TTC549 (cell line): ENCODE results near the gene LIN7C.
"Not testable (repeated sequence)": the region's sequence is repeated elsewhere in the genome, so short reads cannot be mapped to it uniquely, and the experiment has no call there.

Experiments used
- FAIRE-seq: peaks from 2 replicates; lab custom pipeline; 2012; peaks lifted over from hg19 to GRCh38; lab: Jason Lieb, UNC

LIN7C gene

GRCh38 chr11:27506200-27507182 is at the start of gene LIN7C:
Gene LIN7C, minus strand, starts transcription at chr11:27506769. Its CDS starts 17 bp downstream, at chr11:27506752.
- no peak for FAIRE-seq

DNA sequence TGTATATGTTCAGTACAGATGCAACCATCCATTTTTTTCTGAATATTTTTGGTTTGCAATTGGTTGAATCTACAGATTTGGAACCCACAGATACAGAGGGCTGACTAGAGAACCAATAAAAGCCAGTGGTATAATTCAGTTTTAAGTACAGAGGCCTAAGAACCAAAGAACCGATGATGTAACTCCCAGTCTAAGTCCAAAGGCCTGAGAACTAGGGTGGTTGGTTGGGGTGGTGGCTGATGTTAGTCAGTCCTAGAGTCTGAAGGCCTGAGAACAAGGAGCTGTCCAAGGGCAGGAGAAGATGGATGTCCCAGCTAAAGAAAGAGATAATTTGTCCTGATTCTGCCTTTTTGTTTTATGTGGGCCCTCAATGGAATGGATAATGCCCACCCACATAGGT is 48.7 kb upstream of the LIN7C start:
- no peak for FAIRE-seq

DNA sequence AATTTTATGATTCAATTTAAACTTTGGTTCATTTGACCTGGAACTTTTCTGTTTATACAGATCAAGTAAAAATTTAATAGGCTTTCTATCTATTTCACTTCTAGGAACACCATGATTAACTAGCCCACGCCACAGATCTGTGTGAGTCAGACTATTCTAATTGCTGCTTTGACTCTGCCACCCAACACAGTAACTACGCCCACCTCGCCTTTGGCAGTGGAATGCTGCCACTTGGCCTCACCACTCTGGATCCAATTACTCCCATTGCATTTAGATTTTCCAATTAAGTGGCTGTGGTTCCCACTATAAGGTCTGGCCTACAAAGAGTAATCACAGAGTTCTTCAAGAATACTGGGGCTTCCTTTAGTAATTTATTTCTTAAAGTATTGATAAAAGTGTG is 46.6 kb upstream of the LIN7C start:
- no peak for FAIRE-seq

DNA sequence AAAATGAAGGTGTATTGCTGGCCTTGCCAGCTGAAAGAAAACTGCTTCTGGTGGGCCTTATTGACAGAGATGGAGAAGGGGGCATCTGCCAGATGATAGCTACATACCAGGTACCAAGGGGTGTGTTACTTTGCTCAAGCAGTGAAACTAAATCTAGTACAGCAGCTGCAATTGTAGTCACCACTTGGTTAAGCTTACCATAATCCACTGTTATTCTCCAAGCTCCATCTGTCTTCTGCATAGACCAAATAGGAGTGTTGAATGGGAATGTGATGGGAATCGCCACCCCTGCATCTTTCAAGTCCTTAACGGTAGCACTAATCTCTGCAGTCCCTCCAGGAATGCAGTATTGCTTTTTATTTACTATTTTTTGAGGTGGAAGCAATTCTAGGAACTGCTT is 45.8 kb upstream of the LIN7C start:
- FAIRE-seq: no peak

DNA sequence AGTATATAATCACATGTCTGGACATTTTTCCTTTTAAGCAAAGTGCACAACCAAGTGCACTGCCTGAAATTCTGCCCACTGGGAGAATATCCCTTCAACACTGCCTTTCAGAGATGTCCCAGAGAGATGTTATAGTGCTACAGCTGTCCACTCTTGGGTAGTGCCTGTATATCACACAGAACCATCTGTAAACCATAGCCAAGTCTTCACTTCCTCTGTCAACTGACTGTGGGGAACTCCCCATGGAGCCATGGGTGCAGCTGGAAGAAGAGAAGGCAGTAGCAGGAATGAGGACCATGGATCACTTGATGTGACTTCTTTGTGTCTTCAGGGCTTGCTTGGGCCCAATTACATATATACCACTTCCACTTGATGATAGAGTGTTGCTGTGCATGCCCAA is 44.6 kb upstream of the LIN7C start:
- no peak for FAIRE-seq

GRCh38 chr11:27545946-27546345 is 39.4 kb upstream of the LIN7C start:
- no peak for FAIRE-seq

DNA sequence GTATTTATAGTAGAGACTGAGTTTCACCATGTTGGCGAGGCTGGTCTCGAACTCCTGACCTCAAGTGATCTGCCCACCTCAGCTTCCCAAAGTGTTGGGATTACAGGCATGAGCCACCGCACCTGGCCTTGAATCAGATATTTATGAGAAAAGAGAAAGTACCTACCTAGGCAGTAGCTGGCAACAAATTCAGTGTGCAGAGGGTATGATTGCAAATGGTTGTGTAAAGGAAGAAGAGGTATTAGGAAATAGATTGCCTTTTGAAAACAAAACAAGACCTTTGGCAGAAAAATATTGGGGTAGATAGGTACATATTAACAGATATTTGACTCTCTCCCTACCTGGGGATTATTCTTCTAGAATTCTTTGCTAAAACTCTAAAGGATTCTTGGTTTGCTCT is 38.5 kb upstream of the LIN7C start:
- no peak for FAIRE-seq

DNA sequence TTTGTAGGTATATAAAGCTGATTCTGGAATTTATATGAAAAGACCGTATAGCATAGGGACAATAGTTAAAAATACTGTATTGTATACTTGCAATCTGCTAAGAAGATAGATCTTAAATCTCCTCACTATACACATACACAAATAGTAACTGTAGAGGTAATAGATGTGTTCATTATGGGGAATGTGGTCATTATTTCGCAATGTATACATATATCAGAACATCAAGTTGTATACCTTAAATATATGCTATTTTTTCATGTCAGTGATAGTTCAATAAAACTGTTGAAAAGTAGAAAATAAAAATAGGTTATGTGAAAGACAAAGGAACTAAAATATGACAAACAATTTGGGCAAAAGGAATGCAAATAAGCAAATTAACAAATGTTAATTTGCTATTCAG is 35.2 kb upstream of the LIN7C start:
- no peak for FAIRE-seq

DNA sequence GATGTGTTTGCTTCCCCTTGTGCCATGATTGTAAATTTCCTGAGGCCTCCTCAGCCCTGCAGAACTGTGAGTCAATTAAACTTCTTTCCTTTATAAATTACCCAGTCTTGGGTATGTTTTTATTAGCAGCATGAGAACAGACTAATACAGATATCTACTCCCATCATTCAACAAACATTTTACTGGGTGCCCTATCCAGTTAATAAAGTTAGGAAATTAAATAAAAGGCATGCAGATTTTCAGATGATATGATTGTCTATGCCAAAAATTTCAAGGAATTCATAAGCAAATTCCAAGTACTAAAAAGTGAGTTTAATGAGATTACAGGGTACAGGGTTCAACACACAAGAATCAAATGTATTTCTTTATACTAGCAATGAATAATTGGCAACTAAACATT is 33.5 kb upstream of the LIN7C start:
- no peak for FAIRE-seq

DNA sequence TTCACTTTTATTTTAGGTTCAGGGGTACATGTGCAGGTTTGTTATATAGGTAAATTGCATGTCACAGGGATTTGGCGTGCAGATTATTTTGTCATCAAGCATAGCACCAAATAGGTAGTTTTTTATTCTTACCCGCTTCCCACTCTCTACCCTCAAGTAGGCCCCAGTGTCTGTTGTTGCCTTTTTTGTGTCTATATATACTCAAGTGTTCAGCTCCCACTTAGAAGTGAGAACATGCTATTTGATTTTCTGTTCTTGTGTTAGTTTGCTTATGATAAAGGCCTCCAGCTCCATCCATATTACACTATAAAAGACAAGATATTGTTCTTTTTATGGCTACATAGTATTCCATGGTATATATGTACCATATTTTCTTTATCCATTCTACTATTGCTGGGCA is 28.5 kb upstream of the LIN7C start:
- FAIRE-seq: no peak

DNA sequence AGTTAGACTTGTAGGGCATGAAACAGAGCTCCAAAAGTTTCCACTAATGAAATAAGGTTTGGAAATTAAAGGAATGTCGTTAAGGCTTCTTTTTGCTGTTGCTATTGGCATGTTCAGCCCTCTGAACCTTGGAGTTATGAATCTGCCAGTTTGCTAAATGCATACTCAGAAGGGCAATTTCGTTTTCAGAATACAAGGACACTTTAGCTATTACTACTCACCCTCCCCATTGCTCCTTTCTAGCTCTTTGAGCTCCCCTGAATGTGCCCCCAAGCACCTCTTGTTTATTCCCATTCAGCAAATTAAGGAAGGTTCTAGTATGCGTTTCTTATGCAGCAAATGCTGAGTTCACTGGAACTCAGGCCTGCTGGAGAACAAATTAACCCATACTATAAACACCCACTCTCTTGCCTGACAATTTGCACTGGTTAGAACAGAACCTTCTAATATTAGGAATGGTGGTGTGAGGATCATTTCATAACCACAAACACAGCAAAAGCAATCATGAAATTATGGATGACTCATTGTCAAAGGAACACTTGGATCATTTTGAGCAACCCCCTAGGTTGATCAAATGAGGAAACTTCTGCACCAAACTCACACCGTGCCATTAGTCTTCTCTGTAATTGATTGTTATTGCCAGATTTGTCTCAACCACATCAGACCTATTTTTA is 26.2 kb upstream of the LIN7C start:
- no peak for FAIRE-seq

DNA sequence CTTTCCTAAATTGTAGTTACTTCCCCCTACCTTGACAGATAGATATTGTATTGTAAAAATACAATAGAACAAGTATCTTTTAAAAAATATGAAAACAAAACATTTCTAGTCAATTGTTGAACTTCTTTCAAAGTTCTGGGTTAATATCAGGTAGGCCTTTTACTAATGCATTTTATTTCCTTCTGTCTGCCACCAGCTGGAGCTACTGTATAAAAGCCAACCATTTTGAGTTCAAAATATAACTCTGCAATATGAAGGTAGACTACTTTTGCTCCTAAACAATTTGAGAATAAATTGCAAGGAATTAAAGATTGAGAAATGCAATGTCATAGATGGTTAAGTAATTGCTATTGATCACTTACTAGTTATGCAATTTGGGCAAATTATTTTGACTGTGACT is 22.1 kb upstream of the LIN7C start:
- no peak for FAIRE-seq

- no peak for FAIRE-seq
These were observed 20.0 kb upstream of the LIN7C start for GRCh38 chr11:27526535-27526934.

DNA sequence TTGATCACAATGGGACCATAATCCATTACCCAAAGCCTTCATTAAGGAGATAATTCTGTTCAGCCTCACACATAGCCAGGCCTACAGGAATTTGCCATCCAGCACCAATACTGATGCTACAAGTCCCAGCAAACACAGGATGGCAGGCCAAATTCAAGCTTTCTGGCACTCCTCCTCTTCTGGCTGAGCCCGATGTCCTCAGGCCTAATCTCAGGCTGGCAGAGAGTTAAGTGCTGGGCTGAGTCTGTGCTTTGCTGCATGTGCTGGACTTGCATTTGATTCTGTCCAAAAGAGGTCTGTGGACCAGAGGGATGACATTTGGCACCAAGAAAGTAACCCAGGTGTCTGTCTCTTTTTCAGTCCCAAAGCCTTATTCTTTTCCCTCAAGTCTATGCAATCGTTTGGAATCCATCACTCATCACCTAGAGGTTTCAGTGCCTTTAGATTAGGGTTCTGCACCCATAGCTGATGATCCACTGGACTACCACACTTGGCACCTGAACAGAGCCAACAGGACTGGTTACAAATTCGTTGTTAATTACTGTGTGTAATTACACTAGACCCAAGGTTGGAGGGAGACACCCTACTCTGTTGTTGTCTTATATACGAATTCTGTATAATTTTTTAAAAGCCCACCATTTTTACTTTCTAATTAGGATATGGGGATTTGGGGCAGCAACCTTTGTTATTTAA is 19.4 kb upstream of the LIN7C start:
- FAIRE-seq: no peak

DNA sequence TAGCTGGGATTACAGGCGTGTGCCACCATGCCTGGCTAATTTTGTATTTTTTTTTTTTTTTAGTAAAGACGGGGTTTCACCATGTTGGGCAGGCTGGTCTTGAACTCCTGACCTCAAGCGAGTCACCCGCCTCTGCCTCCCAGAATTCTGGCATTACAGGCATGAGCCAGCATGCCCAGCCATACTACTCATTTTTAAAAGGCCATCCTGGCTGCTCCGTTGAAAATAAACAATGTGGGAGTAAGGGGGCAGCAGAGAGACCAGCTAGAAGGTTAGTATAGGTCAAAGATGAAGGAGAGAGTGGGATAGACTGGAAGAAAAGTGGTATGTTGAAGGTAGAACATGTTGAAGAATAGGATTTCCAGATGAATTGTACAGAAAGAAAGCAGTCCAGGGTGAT is 17.6 kb upstream of the LIN7C start:
- no peak for FAIRE-seq

DNA sequence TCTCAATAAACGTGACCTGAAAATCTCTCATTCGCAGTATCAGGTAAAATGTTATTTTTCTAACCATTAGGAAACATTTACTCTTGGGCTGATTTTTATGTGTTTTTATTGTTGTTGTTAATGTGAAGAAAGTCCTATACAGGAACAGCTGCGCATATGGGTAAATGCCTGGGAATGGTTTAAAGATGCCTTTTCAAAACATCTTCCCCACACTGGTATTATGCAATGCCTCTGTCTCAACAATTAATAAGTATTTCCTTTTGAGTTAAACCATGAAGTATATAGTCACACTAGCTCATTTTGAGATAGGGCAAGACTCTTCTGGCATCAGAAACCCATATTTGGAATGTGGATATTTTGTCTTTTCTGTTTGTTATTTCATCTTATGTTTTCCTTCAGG is 13.7 kb upstream of the LIN7C start:
- no peak for FAIRE-seq

DNA sequence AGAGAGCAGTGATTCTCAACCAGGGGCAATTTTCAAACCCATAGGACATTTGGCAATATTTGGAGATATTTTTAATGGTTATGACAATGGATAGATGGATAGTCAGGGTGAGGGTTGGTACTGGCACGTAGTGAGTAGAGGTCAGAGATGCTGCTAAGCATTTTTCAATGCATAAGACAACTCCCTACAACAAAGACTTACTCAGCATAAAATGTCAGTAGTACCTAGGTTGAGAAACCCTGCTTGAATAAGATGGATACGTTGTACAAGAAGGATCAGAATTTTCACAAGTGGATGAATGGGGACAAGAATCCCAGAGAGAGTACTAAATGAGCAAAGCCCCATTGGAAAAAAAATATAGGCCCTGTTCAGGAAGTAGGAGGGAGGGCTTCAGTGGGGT is 11.9 kb upstream of the LIN7C start:
- no peak for FAIRE-seq

- FAIRE-seq: not testable (repeated sequence)
These were observed 10.9 kb upstream of the LIN7C start for GRCh38 chr11:27517490-27517889.

DNA sequence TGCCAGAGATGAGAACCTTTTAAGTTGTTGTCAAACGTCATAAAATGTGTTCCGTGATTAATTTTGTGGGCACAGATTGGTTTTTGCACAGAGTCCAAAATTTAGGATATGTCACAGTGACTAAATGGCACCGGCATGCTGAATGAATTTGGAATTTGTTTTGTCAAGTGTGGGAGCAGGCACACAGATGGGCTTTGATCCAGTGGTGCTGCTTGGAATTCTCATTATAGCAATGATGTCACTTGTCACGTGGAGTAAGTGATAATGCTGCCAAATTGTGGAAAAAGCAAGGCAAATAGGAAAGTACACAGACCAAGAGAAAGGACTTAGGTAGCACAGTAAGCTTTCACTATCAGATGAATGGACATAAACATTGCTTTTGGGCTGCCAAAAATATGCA is 8.0 kb upstream of the LIN7C start:
- FAIRE-seq: no peak

- no peak for FAIRE-seq
These were observed 7.5 kb upstream of the LIN7C start for GRCh38 chr11:27514076-27514475.

DNA sequence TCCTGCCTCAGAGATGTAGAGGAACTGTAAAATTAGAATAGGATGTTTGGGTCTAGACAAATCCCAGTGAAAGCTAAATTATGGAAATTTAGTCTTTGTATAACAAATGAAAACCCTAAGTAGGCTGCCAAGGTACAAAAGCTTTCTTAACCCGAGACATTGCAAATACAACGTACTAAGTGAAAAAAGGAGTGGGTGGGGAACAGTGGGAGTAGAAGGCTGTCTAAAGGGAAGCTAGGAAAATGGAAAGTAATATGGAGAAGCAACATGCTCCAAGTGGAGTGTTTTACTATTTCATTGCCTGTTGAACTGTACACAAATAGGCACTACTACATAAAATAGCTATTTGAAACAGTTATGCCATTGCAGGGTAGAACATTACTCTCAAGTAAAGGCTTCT is 6.8 kb upstream of the LIN7C start:
- FAIRE-seq: no peak

DNA sequence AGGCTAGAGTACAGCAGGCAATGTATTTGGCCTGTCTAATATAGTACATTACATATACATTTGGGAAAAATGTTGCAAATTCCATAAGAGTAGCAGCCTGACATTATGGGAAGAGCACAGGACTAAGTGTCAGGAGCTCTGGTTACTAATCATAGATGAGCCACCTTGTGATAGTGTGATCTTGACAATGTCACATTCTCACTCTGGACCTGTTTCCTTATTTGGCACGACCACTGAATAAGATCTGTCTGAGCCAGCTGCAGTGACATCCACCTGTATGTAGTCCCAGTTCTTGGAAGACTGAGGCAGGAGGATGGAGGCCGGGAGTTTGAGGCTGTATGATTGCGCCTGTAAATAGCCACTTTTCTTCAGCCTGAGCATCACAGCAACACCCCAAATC is 5.7 kb upstream of the LIN7C start:
- FAIRE-seq: no peak

- FAIRE-seq: no peak
These were observed 3.3 kb upstream of the LIN7C start for GRCh38 chr11:27509908-27510307.
